Mesendoderm (in vitro differentiated cells): ENCODE data around the gene EPAS1.

Experiments
- DNase-seq: peaks from one replicate; pipeline ENCODE4 v3.0.0; 2013
- H2AK5ac ChIP-seq: 2 replicates; pipeline ENCODE4 v1.6.1; 2013; ENCODE audit warnings: low read length, inconsistent platforms
- H2BK120ac ChIP-seq: 2 replicates; pipeline ENCODE4 v1.6.1; 2013; ENCODE audit warnings: low read depth, mild to moderate bottlenecking, low read length, moderate library complexity, mixed read lengths
- H2BK15ac ChIP-seq: replicated peaks from 2 replicates; pipeline ENCODE4 v1.6.1; 2013; ENCODE audit warnings: low read depth, mild to moderate bottlenecking, moderate library complexity
- H2BK5ac ChIP-seq: 2 replicates; pipeline ENCODE4 v1.6.1; 2013; ENCODE audit warnings: low read length, inconsistent platforms
- H3K18ac ChIP-seq: 2 replicates; pipeline ENCODE4 v1.6.1; 2013; ENCODE audit warnings: mild to moderate bottlenecking, low read length, mixed read lengths
- H3K23ac ChIP-seq: one replicate; pipeline ENCODE4 v1.6.1; 2013; ENCODE audit warnings: low read length
- H3K27ac ChIP-seq: 2 replicates; pipeline ENCODE4 v1.5.1; 2013; ENCODE audit warnings: low read depth, mild to moderate bottlenecking, inconsistent platforms, low read length, moderate library complexity
- H3K27me3 ChIP-seq: 2 replicates; pipeline ENCODE4 v1.6.1; 2013; ENCODE audit warnings: low read length, control low read depth, mild to moderate bottlenecking, inconsistent platforms; ENCODE audit not compliant: insufficient read depth, poor library complexity
- H3K36me3 ChIP-seq: 2 replicates; pipeline ENCODE4 v1.6.1; 2013; ENCODE audit warnings: low read length, inconsistent platforms; ENCODE audit not compliant: control insufficient read depth, insufficient read depth
- H3K4ac ChIP-seq: one replicate; pipeline ENCODE4 v1.6.1; 2013; ENCODE audit warnings: low read depth, mild to moderate bottlenecking, low read length, moderate library complexity
- H3K4me1 ChIP-seq: 2 replicates; pipeline ENCODE4 v1.6.1; 2013; ENCODE audit warnings: low read depth, low read length, inconsistent platforms; ENCODE audit not compliant: control insufficient read depth
- H3K4me2 ChIP-seq: 2 replicates; pipeline ENCODE4 v1.6.1; 2013; ENCODE audit warnings: low read length
- H3K4me3 ChIP-seq: 2 replicates; pipeline ENCODE4 v1.5.1; 2013; ENCODE audit warnings: mild to moderate bottlenecking, low read length
- H3K56ac ChIP-seq: one replicate; pipeline ENCODE4 v1.6.1; 2013; ENCODE audit warnings: low read length
- H3K79me1 ChIP-seq: 2 replicates; pipeline ENCODE4 v1.6.1; 2013; ENCODE audit warnings: low read length, inconsistent platforms
- H3K79me2 ChIP-seq: 2 replicates; pipeline ENCODE4 v1.6.1; 2013; ENCODE audit warnings: mild to moderate bottlenecking, low read length; ENCODE audit not compliant: control insufficient read depth, insufficient read depth
- H3K9ac ChIP-seq: 2 replicates; pipeline ENCODE4 v1.6.1; 2013; ENCODE audit warnings: low read length, inconsistent platforms
- H4K5ac ChIP-seq: one replicate; pipeline ENCODE4 v1.6.1; 2013; ENCODE audit warnings: low read length
- H4K8ac ChIP-seq: one replicate; pipeline ENCODE4 v1.6.1; 2013; ENCODE audit warnings: low read depth, mild to moderate bottlenecking, control low read depth, low read length, moderate library complexity
- WGBS: extraction: QIAGEN DNeasy Blood & Tissue Kit; methylation state at CpG from one replicate; pipeline ENCODE4 v1.1.7; 2013; ENCODE audit warnings: low lambda C conversion rate, missing lambda C conversion rate; ENCODE audit not compliant: insufficient coverage; ENCODE audit errors: extremely low coverage; 5-methylcytosine and 5-hydroxymethylcytosine counted together

The EPAS1 gene

GRCh38 chr2:46347648-46348280, 50.6 kb downstream of the EPAS1 start:
- Histone ChIP-seq H3K36me3 (no peaks in the 10 kb centered on the region), H4K5ac (no peak overlapping the region), H3K23ac (no peak overlapping the region), H3K27ac (no peak overlapping the region), H2AK5ac (no peak overlapping the region), H3K4me3 (no peak overlapping the region), H2BK120ac (no peak overlapping the region), H3K4me2 (no peak overlapping the region), H2BK5ac (no peak overlapping the region), H3K18ac (no peak overlapping the region), H2BK15ac (no peak overlapping the region), H3K56ac (no peak overlapping the region), H3K9ac (no peak overlapping the region), H3K4ac (no peak overlapping the region), H3K4me1 (no peaks in the 10 kb centered on the region), H3K79me1 (no peaks in the 10 kb centered on the region), H4K8ac (no peak overlapping the region), H3K27me3 (no peaks in the 10 kb centered on the region), H3K79me2 (no peaks in the 10 kb centered on the region)
- DNase-seq = no peak
- WGBS = no CpG with 5 or more reads among the region's 11 CpGs

- H3K4me2 ChIP-seq = no peak overlapping the region
- WGBS = no CpG with 5 or more reads among the region's 6 CpGs
- no peak overlapping the region for H2BK120ac ChIP-seq
- no peak overlapping the region for H3K27ac ChIP-seq
- H3K56ac ChIP-seq = no peak overlapping the region
- no peak overlapping the region for H4K8ac ChIP-seq
- no peak overlapping the region for H3K4me3 ChIP-seq
- H2BK15ac ChIP-seq = no peak overlapping the region
- no peak overlapping the region for H2BK5ac ChIP-seq
- no peak overlapping the region for H4K5ac ChIP-seq
- no peaks in the 10 kb centered on the region for H3K4me1 ChIP-seq
- no peak overlapping the region for H3K4ac ChIP-seq
- no peak overlapping the region for H3K9ac ChIP-seq
- H2AK5ac ChIP-seq = no peak overlapping the region
- H3K36me3 ChIP-seq = no peaks in the 10 kb centered on the region
- no peaks in the 10 kb centered on the region for H3K79me2 ChIP-seq
- no peak overlapping the region for H3K18ac ChIP-seq
- no peak overlapping the region for H3K23ac ChIP-seq
- no peaks in the 10 kb centered on the region for H3K27me3 ChIP-seq
- no peaks in the 10 kb centered on the region for H3K79me1 ChIP-seq
- DNase-seq = no peak
Measured at GRCh38 chr2:46349115-46349547, 51.9 kb downstream of the EPAS1 start.

- Histone ChIP-seq H2BK120ac (no peak overlapping the region), H3K56ac (no peak overlapping the region), H3K79me1 (no peaks in the 10 kb centered on the region), H2BK5ac (no peak overlapping the region), H3K9ac (no peak overlapping the region), H3K36me3 (no peaks in the 10 kb centered on the region), H2BK15ac (no peak overlapping the region), H3K18ac (no peak overlapping the region), H4K5ac (no peak overlapping the region), H3K4ac (no peak overlapping the region), H3K27ac (no peak overlapping the region), H4K8ac (no peak overlapping the region), H3K4me2 (no peak overlapping the region), H3K79me2 (no peaks in the 10 kb centered on the region), H3K4me3 (no peak overlapping the region), H3K27me3 (no peaks in the 10 kb centered on the region), H3K4me1 (no peaks in the 10 kb centered on the region), H3K23ac (no peak overlapping the region), H2AK5ac (no peak overlapping the region)
- no peak for DNase-seq
- no CpG with 5 or more reads among the region's 8 CpGs for WGBS
Measured at GRCh38 chr2:46350029-46350689, 53.0 kb downstream of the EPAS1 start.

- Histone ChIP-seq H4K5ac (no peak overlapping the region), H2BK15ac (no peak overlapping the region), H3K56ac (no peak overlapping the region), H3K9ac (no peak overlapping the region), H2AK5ac (no peak overlapping the region), H2BK5ac (no peak overlapping the region), H3K18ac (no peak overlapping the region), H3K4me3 (no peak overlapping the region), H3K27me3 (no peaks in the 10 kb centered on the region), H3K79me1 (no peaks in the 10 kb centered on the region), H3K4me1 (no peaks in the 10 kb centered on the region), H4K8ac (no peak overlapping the region), H3K27ac (no peak overlapping the region), H3K4ac (no peak overlapping the region), H3K79me2 (no peaks in the 10 kb centered on the region), H3K36me3 (no peaks in the 10 kb centered on the region), H2BK120ac (no peak overlapping the region), H3K23ac (no peak overlapping the region), H3K4me2 (no peak overlapping the region)
- no CpG with 5 or more reads among the region's 5 CpGs for WGBS
- no peak for DNase-seq
Measured at GRCh38 chr2:46351098-46351749, 54.0 kb downstream of the EPAS1 start.

GRCh38 chr2:46351750-46352138, 54.5 kb downstream of the EPAS1 start:
- Histone ChIP-seq H3K4me2 (no peak overlapping the region), H2BK120ac (no peak overlapping the region), H2AK5ac (no peak overlapping the region), H3K56ac (no peak overlapping the region), H4K8ac (no peak overlapping the region), H3K9ac (no peak overlapping the region), H3K79me1 (no peaks in the 10 kb centered on the region), H3K4ac (no peak overlapping the region), H3K36me3 (no peaks in the 10 kb centered on the region), H3K27me3 (no peaks in the 10 kb centered on the region), H3K4me1 (no peaks in the 10 kb centered on the region), H3K4me3 (no peak overlapping the region), H3K27ac (no peak overlapping the region), H2BK5ac (no peak overlapping the region), H4K5ac (no peak overlapping the region), H3K79me2 (no peaks in the 10 kb centered on the region), H3K23ac (no peak overlapping the region), H2BK15ac (no peak overlapping the region), H3K18ac (no peak overlapping the region)
- WGBS = no CpG with 5 or more reads among the region's 10 CpGs
- no peak for DNase-seq
